ENCODE results near the gene TTC27. TPM values are rescaled to one million over a fixed set of nuclear protein-coding genes. Genes with fewer than 3 reads are reported as not detected.

The TTC27 gene
- total RNA-seq, 2 donors from 2014 or later = 16.4 to 20.3 TPM

GRCh38 chr2:32802877-32803276 is 175.0 kb downstream of the TTC27 start:
- H3K27ac Mint-ChIP-seq = no peak overlapping the region
- Histone ChIP-seq H3K4me3 (ENCODE audit: low read length) (no peak overlapping the region), H3K9me3 (ENCODE audit: control insufficient read depth, low read length) (no peaks in the 10 kb centered on the region), H3K9ac (ENCODE audit: extremely low read depth, low read length, poor library complexity, severe bottlenecking) (no peak overlapping the region), H3K4me1 (ENCODE audit: control insufficient read depth, insufficient read depth, low read length) (no peaks in the 10 kb centered on the region), H3K27me3 (ENCODE audit: control insufficient read depth, insufficient read depth, low read length, poor library complexity, severe bottlenecking) (no peaks in the 10 kb centered on the region), H3K27ac (ENCODE audit: low read depth, low read length) (no peak overlapping the region), H3K36me3 (ENCODE audit: control insufficient read depth, insufficient read depth, low read length) (no peaks in the 10 kb centered on the region)
- no peaks in the 10 kb centered on the region for H3K27me3 Mint-ChIP-seq (ENCODE audit: insufficient read depth)
- DNase-seq = no peak
- TF ChIP-seq CTCF (conservative IDR thresholded peaks at IDR 0.05) = no peak
- H3K4me3 Mint-ChIP-seq = no peak overlapping the region
- 90 to 100% methylated on average over 2 to 4 of the region's 4 CpGs for WGBS, 2 experiments (ENCODE audit: insufficient coverage in 1 of 2, insufficient read length in 1 of 2)
- no peaks in the 10 kb centered on the region for H3K9me3 Mint-ChIP-seq
- peaks cover 6% of the 10 kb centered on the region for H3K4me1 Mint-ChIP-seq
- H3K36me3 Mint-ChIP-seq (ENCODE audit: low read depth) = no peaks in the 10 kb centered on the region

GRCh38 chr2:32804205-32804604 is 176.4 kb downstream of the TTC27 start:
- no peak for DNase-seq
- Histone ChIP-seq H3K27me3 (ENCODE audit: control insufficient read depth, insufficient read depth, low read length, poor library complexity, severe bottlenecking) (no peaks in the 10 kb centered on the region), H3K36me3 (ENCODE audit: control insufficient read depth, insufficient read depth, low read length) (no peaks in the 10 kb centered on the region), H3K9ac (ENCODE audit: extremely low read depth, low read length, poor library complexity, severe bottlenecking) (no peak overlapping the region), H3K9me3 (ENCODE audit: control insufficient read depth, low read length) (no peaks in the 10 kb centered on the region), H3K27ac (ENCODE audit: low read depth, low read length) (no peak overlapping the region), H3K4me3 (ENCODE audit: low read length) (no peak overlapping the region), H3K4me1 (ENCODE audit: control insufficient read depth, insufficient read depth, low read length) (no peaks in the 10 kb centered on the region)
- H3K4me3 Mint-ChIP-seq = no peak overlapping the region
- H3K4me1 Mint-ChIP-seq = peaks cover 6% of the 10 kb centered on the region
- no peak overlapping the region for H3K27ac Mint-ChIP-seq
- no peaks in the 10 kb centered on the region for H3K27me3 Mint-ChIP-seq (ENCODE audit: insufficient read depth)
- WGBS, 2 experiments (ENCODE audit: insufficient coverage in 1 of 2, insufficient read length in 1 of 2) = 97% methylated on average over 2 of the region's 2 CpGs; no CpG with 5 or more reads in 1 of the 2 experiments
- TF ChIP-seq CTCF (conservative IDR thresholded peaks at IDR 0.05) = no peak
- H3K9me3 Mint-ChIP-seq = no peaks in the 10 kb centered on the region
- no peaks in the 10 kb centered on the region for H3K36me3 Mint-ChIP-seq (ENCODE audit: low read depth)

- no peak for TF ChIP-seq CTCF (conservative IDR thresholded peaks at IDR 0.05)
- H3K4me3 Mint-ChIP-seq = no peak overlapping the region
- H3K27me3 ChIP-seq (ENCODE audit: control insufficient read depth, insufficient read depth, low read length, poor library complexity, severe bottlenecking) = no peaks in the 10 kb centered on the region
- H3K4me3 ChIP-seq (ENCODE audit: low read length) = no peak overlapping the region
- no peaks in the 10 kb centered on the region for H3K36me3 Mint-ChIP-seq (ENCODE audit: low read depth)
- peaks cover 6% of the 10 kb centered on the region for H3K4me1 Mint-ChIP-seq
- H3K27me3 Mint-ChIP-seq (ENCODE audit: insufficient read depth) = no peaks in the 10 kb centered on the region
- H3K36me3 ChIP-seq (ENCODE audit: control insufficient read depth, insufficient read depth, low read length) = no peaks in the 10 kb centered on the region
- no peaks in the 10 kb centered on the region for H3K9me3 Mint-ChIP-seq
- no peak for DNase-seq
- H3K9ac ChIP-seq (ENCODE audit: extremely low read depth, low read length, poor library complexity, severe bottlenecking) = no peak overlapping the region
- no peaks in the 10 kb centered on the region for H3K9me3 ChIP-seq (ENCODE audit: control insufficient read depth, low read length)
- H3K27ac ChIP-seq (ENCODE audit: low read depth, low read length) = no peak overlapping the region
- 80 to 81% methylated on average over 3 to 4 of the region's 4 CpGs for WGBS, 2 experiments (ENCODE audit: insufficient coverage in 1 of 2, insufficient read length in 1 of 2)
- no peak overlapping the region for H3K27ac Mint-ChIP-seq
- no peaks in the 10 kb centered on the region for H3K4me1 ChIP-seq (ENCODE audit: control insufficient read depth, insufficient read depth, low read length)
Measured at GRCh38 chr2:32805104-32806095, 177.6 kb downstream of the TTC27 start.

Measured in endodermal cell (in vitro differentiated cells).